IPS-18c (cell line): ENCODE measurements around the gene MELTF.

Experiments used
- H3K4me3 ChIP-seq: 2 replicates; pipeline ENCODE4 v1.7.0; 2013; ENCODE audit warnings: low read depth, mild to moderate bottlenecking, low read length, moderate library complexity; ENCODE audit not compliant: insufficient read depth
- H3K9me3 ChIP-seq: one replicate; pipeline ENCODE4 v1.6.1; 2013; ENCODE audit warnings: mild to moderate bottlenecking, low read length, moderate library complexity; ENCODE audit not compliant: control insufficient read depth, insufficient read depth

MELTF gene

DNA sequence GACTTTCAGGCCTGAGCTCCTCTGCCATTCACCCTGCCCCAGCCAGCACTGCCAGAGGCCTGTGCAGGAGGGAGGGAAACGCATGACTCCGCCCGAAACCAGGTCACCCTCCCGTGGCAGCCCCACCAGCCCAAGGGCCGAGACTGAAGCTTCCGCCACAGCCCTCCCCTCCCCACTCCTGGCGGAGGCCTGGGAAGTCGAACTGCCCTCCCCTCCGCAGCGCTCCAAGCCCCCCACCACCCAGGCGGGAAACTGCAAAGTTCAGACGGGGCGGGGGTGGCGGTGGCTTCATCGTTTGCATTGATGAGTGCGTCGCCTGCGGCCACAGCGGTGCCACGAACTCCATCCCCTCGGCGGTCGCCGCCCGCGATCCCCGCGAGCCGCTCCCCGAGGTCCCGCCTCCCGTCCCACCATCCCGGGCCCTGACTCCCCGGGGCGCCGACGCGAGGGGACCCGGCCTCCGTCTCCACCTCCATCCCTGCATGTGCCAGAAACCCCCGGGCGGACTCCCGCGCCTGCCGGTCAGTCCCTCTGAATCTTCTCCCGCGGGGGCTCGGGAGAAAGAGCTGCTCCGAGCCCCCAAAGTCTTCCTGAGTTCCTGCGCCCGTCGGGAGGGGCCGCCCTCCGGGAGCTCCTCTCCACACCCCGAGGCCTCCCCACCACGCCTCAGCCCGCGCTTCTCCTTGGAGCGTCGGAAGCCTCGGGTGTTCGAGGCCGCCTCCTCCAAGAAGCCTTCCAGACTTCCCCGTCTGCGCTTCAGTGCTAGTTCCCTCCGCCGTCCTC, 698 bp downstream of the MELTF start:
- Histone ChIP-seq H3K9me3 (peaks cover 2% of the 10 kb centered on the region), H3K4me3 (peak overlapping the region; percentile 65)

- H3K9me3 ChIP-seq = peaks cover 2% of the 10 kb centered on the region
- peak overlapping the region; percentile 65; the same call in 1 of the 2 replicates for H3K4me3 ChIP-seq
These were observed 1.5 kb downstream of the MELTF start for GRCh38 chr3:197027896-197028727.

GRCh38 chr3:197027151-197027895, 2.3 kb downstream of the MELTF start:
- Histone ChIP-seq H3K9me3 (peaks cover 2% of the 10 kb centered on the region), H3K4me3 (no peak overlapping the region)

- H3K4me3 ChIP-seq = no peak overlapping the region
- H3K9me3 ChIP-seq = peaks cover 2% of the 10 kb centered on the region
These were observed 3.1 kb downstream of the MELTF start for GRCh38 chr3:197026481-197026866.

- no peak overlapping the region for H3K4me3 ChIP-seq
- peaks cover 2% of the 10 kb centered on the region for H3K9me3 ChIP-seq
These were observed 3.7 kb downstream of the MELTF start for GRCh38 chr3:197025736-197026480.

DNA sequence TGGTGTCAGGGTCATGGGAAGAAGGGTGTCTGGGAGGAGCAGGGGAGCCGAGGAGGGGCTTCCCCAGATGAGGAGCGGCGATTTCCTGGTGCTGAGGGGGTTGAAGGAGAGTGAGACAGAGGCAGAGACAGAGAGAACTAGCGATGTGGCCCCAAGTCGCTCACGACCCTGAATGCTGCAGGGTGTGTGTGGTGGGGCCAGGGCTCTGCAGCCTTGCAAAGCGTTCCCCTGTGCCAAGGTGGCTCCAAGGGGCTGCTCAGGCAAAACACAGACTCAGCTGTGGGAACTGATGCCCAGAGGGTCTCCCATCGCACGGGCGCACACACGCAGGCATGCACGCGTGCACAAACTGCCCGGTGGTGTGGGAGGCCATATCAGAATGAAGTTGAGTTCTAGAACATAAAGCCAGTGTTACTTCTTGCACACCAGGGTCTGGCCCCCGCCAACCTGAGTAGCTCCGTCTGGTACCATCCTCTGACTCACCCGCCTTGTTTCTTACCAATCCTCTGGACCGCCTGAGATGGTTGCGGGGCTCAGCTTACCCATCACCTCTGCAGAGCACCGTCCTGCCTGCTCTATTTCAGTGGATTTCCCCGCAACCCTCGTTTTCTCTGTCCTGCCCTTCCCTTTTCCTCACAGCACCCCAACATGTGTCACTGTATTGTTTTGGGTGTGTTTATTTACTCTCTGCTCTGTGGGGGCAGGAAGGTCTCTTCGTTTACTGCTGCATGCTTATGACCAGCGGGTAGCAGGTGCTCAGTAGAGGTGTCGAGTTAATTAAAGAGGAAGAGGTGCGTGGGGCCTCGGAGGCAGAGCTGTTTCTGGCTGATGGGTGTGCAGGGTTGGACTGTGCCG, 4.5 kb downstream of the MELTF start:
- peaks cover 2% of the 10 kb centered on the region for H3K9me3 ChIP-seq
- no peak overlapping the region for H3K4me3 ChIP-seq

GRCh38 chr3:197023998-197024651, 5.5 kb downstream of the MELTF start:
- peaks cover under 1% of the 10 kb centered on the region for H3K9me3 ChIP-seq
- H3K4me3 ChIP-seq = no peak overlapping the region

DNA sequence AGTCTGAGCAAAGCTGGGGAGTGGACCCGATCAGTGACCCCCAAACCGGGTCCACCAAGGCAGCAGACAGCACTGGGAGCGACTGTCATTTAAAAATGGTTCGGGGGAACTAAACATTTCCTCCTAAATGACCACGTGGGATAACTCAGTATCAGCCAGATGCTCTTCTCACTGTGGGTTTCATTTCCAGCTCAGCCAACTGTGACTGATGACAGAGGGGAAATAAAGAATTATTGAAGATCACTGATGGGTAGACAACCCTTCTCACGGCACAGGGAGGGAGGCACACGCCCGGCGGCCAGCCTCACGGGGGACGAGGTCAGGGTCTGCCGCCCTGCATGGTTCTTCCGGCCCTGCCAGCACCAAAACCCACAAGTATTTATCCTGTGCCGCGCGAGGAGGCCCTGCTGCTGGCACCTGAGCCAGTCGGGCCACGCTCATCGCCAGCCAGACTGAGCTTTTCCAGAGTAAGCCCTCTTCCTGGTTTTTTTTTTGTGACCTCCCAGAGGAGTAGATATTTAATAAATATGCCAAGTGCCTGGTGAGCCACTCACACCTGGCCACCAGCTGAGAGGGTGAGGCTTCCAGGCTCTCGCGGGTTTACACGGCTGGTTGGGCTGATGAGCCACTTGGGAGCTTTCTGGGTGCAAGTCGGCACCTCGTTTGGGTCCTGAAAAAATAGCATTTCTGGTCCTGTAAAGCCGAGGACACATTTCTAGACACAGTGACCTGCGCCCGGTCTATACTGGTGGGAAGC, 6.2 kb downstream of the MELTF start:
- peak overlapping the region; percentile 9; the same call in 1 of the 2 replicates for H3K4me3 ChIP-seq

DNA sequence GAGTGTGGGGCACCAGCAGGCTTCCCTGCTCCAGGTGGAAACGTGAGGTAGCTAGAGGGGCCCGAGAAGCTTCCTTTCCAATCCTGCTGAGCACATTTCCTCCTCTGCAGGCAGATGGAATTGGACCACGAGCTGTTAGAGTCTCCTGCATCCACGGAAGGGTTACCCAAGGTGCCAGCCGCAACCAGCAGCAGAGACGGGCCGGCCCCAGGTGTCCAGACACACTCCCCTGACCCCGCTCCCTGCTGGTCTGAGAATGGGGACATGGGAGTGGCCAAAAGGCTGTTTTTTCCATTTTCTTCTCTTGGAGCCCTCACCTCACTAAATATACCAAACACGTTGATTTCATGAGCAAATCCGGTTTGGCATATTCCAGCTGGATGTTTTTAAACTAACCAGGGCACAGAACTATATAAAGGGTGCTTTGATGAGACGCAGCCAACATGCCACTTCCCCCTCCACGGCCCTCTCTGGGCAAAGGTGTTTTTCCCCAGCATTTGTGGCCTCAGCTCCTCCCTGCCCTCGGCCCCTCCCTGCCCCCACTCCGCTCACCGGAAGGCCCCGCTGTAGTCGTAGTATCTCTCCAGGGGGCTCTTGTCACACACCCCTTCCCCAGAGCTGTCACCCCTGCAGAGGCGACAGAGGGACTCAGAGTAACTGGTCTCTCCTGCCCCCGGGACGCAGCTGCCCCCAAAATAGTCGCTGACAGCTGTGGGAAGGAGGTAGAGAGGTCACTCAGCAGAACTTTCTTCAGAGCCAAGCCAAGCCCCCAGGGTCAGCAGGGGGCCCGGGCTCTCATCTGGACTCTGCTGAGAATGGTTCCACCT, 7.0 kb downstream of the MELTF start:
- H3K9me3 ChIP-seq = no peaks in the 10 kb centered on the region
- H3K4me3 ChIP-seq = peak overlapping the region; percentile 9; the same call in 1 of the 2 replicates

More for the DNA sequence above, 6.2 kb downstream of the MELTF start:
- no peaks in the 10 kb centered on the region for H3K9me3 ChIP-seq

DNA sequence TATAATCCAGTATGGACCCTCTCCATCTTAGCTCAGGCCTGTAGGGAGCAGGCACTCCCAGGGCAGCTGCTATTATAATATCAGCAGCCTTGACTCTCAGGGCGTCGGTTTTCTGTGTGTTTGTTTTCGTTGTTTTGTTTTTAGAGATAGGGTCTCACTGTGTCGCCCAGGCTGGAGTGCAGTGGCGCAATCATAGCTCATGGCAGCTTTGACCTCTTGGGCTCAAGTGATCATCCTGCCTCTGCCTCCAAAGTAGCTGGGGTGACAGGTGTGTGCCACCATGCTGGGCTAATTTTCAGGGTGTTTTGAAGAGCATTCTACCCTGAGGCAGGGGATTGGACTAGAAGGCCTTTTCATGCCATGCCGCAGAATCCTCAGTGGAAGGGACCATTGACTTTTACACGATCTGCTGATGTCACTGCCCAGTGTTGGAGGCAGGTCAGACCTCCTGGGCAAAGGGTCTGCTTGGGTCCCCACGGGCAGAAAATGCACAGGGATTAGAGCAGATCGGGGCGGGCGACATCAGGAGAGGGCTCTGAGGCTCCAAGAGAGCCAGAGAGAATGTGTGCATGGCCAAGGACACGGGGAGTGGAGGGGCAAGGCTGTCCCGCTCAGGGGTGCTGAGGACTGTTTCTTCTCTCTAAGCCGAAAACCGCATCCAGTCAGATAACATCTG, 7.8 kb downstream of the MELTF start:
- H3K4me3 ChIP-seq = no peak overlapping the region

GRCh38 chr3:197021231-197021630, 8.4 kb downstream of the MELTF start:
- no peaks in the 10 kb centered on the region for H3K9me3 ChIP-seq
- H3K4me3 ChIP-seq = no peak overlapping the region

More for the DNA sequence above, 7.8 kb downstream of the MELTF start:
- no peaks in the 10 kb centered on the region for H3K9me3 ChIP-seq

DNA sequence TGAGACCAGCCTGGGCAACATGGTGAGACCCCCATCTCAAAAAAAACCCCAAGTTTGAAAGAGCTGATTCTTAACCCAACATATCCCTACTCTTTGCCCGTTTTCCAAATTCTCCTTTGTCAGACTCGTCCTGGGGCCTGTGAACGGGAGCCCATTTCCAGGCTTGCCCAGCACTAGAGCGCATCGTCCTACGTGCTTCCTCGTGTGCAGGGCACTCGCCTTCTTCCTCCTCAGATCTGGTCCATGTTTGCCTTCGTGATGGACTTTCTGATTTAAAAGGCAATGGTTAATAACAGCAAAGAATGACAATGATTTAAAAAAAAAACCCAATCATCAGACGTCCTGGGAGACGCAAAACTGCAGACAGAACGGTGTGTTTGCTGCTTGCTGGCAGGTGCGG, 10.1 kb downstream of the MELTF start:
- no peak overlapping the region for H3K4me3 ChIP-seq
- H3K9me3 ChIP-seq = no peaks in the 10 kb centered on the region

DNA sequence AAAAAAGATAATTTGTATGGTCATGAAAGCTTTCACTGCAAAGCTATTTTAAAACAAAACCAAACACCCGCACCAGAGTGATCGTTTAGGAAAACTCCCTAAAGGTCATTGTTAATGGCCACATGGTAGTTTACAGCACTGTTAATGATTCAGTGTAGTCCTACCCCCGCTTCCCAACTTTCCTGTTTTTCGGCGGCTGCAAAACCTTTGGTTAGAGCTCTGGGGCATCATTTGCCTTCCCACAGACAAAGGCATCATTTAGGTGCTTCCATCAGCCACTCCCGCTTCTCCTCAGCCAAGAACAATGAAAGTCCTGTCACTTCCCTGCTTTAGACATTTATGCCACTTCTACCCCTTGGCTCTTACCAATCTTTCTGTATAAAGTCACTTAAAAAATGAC, 10.6 kb downstream of the MELTF start:
- H3K9me3 ChIP-seq = no peaks in the 10 kb centered on the region
- no peak overlapping the region for H3K4me3 ChIP-seq

DNA sequence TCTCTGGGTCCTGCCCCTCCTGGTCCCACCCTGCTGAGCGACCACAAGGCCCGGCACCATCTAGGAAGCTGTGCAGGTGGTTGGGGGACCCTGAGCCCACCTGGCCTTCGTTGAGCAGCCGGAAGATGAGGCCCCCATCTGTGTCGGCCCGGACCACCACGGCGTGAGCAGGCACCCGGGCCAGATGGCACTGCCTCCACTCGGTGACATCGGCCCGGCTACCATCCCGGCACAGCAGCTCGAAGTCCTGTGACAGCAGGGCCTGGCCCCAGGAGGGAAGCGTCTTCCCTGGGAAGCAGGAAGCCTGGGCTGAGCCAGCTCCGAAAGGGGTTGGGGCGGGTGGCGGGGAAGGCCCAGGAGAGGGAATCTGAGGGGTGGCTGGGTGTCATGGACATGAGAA, 12.6 kb downstream of the MELTF start:
- Histone ChIP-seq H3K9me3 (no peaks in the 10 kb centered on the region), H3K4me3 (no peak overlapping the region)
